Measurements from ENCODE around the gene CDH15.
"Not testable (repeated sequence)": the region's sequence is repeated elsewhere in the genome, so short reads cannot be mapped to it uniquely, and the experiment has no call there.

Gene CDH15

DNA sequence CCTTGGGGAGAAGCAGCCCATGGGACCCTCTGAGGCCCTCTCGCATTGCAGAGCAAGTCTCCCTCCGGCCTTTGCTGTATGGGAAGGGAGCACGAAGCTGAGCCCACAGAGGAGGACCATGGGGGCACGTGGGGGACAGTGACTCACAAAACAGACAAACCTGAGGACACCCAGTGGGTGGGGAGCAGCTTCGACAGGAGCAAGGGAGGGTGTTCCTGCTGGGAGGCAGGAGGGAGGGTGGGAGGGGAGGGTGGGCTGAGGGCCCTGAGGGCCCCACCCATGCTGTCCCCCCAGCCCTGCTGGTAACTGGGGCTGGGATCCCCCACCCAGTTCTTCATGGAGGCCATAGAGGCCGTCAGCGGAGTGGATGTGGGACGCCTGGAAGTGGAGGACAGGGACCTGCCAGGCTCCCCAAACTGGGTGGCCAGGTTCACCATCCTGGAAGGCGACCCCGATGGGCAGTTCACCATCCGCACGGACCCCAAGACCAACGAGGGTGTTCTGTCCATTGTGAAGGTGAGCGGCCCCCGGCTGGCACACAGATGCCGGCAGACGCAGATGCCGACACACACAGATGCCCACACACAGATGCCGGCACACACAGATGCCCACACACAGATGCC is 16.3 kb downstream of the CDH15 start:
- DNase-seq (ENCODE audit: low read depth in 2 of 2), result no peak

DNA sequence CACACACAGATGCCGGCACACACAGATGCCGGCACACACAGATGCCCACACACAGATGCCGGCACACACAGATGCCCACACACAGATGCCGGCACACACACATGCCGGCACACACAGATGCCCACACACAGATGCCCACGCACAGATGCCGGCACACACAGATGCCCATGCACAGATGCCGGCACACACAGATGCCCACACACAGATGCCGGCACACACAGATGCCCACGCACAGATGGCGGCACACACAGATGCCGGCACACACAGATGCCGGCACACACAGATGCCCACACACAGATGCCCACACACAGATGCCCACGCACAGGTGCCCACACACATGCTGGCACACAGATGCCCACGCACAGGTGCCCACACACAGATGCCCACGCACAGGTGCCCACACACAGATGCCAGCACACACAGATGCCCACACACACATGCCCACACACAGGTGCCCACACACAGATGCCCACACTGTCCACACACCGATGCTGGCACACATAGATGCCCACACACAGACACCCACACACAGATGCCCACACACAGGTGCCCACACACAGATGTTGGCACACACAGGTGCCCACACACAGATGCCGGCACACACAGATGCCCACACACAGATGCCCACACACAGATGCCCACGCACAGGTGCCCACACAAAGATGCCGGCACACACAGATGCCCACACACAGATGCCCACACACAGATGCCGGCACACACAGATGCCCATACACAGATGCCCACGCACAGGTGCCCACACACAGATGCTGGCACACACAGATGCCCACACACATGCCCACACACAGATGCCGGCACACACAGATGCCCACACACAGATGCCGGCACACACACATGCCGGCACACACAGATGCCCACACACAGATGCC is 17.2 kb downstream of the CDH15 start:
- not testable (repeated sequence) for DNase-seq (ENCODE audit: low read depth in 2 of 2)

DNA sequence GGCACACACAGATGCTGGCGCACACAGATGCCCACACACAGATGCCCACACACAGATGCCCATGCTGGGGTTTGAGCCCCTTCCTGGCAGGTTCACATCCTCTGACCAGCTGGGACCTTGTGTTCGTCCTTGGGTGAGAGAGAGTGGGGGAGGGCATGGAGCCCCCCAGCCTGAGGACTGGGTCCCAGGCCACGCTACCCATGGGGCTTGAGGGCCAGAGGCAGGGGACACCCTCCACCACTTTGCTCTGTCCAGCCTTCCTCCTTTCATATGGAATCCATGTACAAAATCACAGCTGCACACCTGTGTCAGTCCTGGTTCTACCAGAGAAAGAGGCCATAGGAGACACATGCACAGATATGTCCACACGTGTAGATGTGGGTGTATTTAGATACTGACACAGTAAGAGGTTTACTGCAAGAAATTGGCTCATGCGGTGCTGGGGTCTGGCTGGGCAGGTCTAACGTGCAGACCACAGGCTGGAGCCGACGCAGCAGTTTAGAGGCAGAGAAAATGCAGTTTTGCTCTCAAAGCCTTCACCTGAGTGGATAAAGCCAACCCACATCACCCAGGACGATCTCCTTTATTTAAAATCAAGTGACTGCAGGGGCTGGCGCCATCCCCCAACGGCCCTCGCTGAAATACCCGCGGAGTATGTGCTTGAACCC is 17.9 kb downstream of the CDH15 start:
- no peak for DNase-seq (ENCODE audit: low read depth in 2 of 2)

DNA sequence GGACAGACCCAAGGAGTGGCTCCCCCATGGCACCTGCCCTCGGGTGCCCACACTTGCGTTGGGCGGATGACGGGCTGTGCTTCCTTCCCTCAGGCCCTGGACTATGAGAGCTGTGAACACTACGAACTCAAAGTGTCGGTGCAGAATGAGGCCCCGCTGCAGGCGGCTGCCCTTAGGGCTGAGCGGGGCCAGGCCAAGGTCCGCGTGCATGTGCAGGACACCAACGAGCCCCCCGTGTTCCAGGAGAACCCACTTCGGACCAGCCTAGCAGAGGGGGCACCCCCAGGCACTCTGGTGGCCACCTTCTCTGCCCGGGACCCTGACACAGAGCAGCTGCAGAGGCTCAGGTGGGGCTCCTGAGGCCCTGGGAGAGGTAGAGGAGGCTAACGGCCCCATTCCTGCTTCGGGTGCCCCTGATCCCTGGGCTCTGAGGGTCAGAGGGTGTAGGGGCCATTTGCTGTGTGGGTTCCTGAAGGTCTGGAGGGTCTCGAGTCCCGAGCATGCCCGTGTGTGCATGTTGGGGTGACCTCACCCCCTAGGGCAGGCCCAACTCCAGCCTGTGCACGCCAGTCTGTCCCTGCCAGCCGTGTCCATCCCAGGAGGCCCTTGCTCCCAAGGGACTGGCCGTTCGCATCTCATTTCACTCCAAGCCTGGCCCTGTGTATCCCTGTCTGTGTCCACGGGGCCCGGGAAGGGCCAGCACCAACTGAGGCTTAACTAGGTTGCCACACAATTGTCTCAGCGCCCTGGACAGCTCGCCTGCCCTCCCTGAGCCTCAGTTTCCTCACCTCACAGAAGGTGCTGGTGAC is 18.8 kb downstream of the CDH15 start:
- DNase-seq (ENCODE audit: low read depth in 2 of 2), result no peak

DNA sequence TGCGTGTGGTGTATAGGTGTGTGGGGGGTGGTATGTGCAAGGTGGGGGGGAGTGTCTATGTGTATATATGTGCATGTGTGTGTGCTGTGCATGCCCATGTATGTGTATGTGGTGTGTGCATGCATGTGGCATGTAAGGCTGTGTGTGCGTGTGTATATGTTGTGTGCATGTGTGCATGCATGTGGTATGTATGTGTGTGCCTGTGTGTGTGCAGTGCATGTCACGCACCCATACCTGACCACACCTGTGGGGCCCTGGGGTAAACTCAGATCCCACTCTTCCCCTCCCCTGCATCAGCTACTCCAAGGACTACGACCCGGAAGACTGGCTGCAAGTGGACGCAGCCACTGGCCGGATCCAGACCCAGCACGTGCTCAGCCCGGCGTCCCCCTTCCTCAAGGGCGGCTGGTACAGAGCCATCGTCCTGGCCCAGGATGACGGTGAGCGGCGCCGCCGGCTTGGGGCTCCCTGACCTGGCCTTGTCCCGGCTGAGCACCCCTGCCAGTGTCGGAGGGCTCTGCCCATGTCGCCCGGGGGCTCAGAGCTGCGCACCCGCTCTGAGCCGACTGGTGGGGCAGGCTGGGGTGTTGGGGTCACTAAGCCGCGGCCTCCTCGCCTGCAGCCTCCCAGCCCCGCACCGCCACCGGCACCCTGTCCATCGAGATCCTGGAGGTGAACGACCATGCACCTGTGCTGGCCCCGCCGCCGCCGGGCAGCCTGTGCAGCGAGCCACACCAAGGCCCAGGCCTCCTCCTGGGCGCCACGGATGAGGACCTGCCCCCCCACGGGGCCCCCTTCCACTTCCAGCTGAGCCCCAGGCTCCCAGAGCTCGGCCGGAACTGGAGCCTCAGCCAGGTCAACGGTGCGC is 19.7 kb downstream of the CDH15 start:
- DNase-seq (ENCODE audit: low read depth in 2 of 2), result no peak

DNA sequence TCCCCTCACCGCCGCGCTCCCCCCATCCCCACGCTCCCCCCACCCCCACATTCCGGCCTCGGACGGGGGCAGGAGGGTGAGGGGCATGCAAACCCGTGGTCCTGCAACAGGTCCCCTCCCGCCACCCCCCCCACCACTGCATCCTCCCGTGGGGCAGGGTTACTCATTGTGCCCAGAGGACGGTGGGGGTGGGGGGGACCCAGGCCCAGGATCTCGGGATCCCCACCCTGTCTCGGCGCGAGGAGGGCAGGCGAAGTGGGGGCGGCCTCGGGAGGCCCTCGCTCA is 20.3 kb downstream of the CDH15 start:
- DNase-seq (ENCODE audit: low read depth in 2 of 2), result no peak

DNA sequence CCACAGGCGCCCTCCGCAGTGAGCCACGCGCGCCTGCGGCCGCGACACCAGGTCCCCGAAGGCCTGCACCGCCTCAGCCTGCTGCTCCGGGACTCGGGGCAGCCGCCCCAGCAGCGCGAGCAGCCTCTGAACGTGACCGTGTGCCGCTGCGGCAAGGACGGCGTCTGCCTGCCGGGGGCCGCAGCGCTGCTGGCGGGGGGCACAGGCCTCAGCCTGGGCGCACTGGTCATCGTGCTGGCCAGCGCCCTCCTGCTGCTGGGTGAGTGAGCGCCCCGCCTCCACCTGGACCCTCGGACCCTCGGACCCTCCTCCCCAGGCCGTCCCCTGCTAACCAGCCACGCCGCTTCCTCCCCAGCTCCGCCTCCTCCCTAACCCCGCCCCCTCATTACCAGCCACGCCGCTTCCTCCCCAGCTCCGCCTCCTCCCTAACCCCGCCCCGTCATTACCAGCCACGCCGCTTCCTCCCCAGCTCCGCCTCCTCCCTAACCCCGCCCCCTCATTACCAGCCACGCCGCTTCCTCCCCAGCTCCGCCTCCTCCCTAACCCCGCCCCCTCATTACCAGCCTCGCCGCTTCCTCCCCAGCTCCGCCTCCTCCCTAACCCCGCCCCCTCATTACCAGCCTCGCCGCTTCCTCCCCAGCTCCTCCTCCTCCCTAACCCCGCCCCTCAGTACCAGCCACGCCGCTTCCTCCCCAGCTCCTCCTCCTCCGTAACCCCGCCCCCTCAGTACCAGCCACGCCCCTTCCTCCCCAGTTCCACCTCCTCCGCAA is 20.8 kb downstream of the CDH15 start:
- DNase-seq (ENCODE audit: low read depth in 2 of 2), result peak; percentile 37 to 58

DNA sequence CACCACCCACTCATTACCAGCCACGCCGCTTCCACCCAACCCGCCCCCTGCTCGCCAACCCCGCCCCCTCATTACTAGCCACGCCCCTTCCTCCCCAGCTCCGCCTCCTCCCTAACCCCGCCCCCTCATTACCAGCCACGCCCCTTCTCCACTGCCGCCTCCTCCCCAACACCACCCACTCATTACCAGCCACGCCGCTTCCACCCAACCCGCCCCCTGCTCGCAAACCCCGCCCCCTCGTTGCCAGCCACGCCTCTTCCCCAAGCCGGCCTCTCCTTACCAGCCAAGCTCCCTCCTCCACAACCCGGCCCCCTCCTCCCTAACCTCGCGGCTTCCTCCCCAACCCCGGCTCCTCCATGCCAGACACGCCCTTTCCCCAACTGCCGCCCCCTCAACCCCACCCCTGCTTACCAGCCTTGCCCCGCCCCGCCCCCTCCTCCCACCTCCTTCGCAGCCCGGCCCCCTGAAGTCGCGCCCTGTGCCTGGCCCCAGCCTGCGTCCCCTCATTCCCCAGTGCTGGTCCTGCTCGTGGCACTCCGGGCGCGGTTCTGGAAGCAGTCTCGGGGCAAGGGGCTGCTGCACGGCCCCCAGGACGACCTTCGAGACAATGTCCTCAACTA is 21.5 kb downstream of the CDH15 start:
- peak; percentile 53 to 87 for DNase-seq (ENCODE audit: low read depth in 2 of 2)

DNA sequence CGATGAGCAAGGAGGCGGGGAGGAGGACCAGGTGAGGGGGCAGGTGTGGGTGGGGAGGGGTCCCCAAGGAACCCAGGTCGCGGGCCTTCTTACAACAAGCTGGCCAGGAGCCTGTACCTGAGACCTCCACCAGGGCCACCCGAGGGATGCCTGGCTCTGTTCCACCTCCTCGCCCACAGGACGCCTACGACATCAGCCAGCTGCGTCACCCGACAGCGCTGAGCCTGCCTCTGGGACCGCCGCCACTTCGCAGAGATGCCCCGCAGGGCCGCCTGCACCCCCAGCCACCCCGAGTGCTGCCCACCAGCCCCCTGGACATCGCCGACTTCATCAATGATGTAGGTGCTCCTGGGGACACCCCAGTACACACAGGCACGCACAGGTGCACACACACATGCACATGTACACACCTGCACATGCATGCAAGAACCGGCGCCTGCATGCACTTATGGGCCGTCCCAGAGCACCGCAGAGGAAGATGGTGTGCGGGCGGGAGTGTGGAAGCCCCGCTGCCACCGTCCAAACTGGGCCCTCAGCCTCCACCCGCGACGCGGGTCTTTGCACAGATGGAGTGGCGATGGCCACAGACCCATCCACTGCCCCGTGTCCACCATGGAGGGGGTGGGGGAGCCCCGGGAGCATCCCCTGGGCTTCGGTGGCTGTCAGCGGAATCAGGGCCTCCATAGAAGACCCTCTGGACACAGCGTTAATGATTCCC is 22.2 kb downstream of the CDH15 start:
- no peak for DNase-seq (ENCODE audit: low read depth in 2 of 2)

DNA sequence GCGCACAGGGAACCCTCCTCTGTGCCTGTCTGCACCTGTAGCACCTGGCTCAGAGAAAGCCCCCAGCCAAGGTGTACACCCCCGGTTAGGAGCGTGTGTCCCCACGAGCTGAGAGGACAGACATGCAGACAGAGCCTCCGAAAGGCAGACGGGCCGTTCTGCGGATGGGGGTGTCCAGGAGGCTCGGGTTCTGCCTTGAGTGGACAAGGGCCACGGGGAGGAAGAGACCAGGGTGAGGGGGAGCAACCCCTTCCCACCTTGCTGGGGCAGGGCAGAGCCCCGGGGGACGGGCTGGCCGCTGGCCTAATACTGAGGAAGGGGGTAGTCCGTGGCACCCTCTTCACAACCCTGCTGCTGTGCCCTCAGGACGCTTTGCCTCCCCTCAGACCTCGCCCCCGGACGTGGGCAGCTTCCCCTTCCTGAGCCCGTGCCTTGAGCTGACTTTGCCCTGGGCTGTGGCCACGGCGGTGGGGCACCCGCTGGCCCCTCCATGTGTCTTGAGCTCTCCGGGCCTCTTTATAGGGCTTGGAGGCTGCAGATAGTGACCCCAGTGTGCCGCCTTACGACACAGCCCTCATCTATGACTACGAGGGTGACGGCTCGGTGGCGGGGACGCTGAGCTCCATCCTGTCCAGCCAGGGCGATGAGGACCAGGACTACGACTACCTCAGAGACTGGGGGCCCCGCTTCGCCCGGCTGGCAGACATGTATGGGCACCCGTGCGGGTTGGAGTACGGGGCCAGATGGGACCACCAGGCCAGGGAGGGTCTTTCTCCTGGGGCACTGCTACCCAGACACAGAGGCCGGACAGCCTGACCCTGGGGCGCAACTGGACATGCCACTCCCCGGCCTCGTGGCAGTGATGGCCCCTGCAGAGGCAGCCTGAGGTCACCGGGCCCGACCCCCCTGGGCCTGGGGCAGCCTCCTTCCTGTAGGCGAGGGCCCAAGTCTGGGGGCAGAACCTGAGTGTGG is 23.1 kb downstream of the CDH15 start:
- DNase-seq (ENCODE audit: low read depth in 2 of 2), result no peak

DNA sequence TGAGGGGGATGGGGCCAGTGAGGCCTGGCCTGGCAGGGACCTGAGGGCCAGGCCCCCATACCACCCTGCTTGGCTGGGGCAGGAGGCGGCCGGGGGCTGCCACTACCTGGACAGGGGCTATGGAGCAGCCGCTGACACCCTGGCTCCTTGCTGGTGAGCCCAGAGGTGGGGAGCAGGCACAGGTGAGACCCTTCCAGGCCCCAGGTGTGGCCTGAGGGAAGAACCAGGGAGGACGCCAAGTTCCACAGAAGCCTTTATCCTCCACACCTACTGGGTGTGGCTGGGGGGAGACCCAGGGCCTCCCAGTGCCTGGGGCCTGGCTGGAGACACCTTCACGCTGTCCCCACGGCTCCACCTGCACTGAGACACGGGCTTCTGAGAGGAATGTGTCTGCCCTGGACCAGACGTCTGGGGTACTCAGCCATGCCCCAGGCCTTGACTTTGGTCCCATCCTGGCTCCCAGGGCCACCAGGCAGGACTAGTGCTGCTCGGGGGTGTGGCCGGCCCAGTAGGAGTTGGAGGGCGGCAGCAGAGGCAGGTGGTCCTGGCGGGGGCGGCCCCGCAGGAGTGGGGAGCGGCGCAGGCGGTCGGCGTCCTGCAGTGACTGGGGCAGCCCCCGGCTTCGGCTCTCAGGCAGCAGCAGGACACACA is 24.1 kb downstream of the CDH15 start:
- no peak for DNase-seq (ENCODE audit: low read depth in 2 of 2)

DNA sequence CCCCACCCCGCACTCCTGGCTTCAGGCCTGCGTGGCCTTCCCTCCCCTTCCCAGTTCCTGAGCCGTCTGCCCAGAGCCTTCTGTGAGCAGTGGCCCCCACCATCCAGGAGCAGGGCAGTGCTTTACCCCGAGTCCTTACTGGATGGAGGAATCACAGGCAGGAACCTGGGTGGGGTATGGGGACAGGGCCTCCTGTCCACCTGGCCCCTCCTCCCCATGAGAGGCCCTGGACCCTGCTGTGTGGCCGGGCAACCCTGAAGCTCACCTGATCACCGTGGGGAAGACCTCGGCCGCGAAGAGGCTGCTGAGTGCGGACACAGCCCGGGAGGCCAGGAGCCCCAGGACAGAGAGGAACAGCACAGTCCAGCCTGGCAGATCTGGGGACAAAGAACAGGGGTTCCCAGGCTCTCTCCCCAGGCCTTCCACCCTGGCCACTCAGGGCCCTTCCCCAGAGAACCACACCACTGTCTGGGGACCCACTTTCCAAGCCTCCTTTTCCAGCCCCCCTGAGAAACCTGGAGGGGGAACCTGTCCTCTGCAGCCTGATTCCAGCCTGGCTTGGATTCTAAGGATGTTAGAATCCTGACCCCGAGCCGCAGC is 25.6 kb downstream of the CDH15 start:
- DNase-seq (ENCODE audit: low read depth in 2 of 2), result no peak

DNA sequence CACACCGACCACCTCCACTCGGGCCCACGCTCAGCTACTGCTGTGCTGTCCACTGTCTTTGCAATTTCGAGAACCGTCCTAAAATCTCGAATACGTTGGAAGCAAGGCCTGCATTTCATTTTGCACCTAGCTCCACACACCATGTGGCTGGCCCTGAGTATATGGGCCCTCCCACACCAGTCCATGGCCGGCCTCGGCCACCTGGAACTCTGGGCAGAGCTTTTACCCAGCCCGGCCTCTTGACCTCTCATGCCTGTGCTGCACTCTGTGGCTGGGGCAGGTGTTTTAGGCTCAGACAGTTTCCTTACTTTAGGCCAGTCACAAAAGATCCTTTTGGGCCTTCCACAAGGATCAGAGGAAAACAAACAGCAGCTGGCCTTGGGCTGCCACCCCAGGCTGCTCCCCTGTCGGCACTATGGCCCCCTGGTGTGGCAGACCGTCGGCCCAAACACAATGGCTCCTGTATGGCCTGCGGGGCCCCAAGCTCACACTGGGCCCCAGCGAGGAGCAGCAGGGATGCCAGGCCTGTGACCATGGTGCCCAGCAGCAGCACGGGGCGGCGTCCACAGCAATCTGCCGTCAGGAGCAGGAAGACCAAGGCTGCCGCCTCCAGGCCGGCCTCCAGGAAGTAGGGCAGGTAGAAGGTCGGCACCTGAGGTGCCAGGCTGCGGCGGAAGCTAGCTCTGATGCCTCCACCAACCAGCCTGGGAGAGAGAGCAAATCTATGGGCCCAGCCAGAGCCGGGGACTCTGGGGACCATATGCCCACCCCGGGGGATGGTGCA is 26.3 kb downstream of the CDH15 start:
- no peak for DNase-seq (ENCODE audit: low read depth in 2 of 2)

DNA sequence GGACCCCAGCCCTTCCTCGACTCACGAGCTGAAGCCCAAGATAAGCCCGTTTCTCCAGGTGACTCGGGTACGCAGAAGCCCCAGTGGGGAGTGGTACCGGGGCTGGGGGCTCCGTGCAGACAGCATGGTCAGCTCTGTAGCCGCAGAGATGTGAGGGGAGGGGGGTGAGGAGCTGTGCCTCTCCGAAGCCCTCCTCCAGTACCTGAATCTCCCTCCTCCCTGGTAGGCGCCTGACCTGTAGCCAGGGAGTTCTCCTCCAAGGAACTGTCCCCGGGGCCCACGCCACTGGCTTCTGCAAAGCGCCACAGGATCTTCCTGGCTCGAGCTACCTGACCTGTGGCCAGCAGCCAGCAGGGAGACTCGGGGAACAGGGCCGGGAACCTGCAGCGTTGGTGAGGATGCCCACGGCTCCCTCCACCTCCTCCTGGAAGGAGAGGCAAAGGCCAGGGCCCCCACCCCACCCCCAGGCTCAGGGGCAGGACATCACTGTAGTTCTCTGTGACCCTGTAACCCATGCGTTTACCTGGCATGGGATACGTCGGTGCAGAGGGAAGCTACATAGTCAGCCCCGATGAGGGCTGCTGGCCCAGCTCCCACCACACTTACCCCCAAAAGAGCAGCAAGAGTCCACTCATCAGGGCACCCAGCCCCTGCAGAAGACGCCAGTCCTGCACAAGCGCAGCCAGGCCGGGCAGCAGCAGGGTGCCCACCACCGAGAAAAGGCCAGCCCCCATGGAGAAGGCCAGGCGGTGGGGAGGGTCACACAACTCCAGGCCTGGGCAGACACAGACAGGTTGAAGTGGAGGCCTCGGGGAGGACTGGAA is 27.1 kb downstream of the CDH15 start:
- DNase-seq (ENCODE audit: low read depth in 2 of 2), result no peak
